Stimulated activated memory B cell treated with anti-CD40 and anti-IgM and Interleukin-4, amounts not matched to agents 10 μg/mL and 1 μg/mL and 100 μg/mL, for 72 hours (primary cell): Measurements from ENCODE around the gene LY6G6C.
"Not testable (repeated sequence)": the region's sequence is repeated elsewhere in the genome, so short reads cannot be mapped to it uniquely, and the experiment has no call there.

Experiments
- ATAC-seq: fragments of 150-1000 bp; cut with Tn5 transposase; 2 replicates; pipeline ENCODE4 v1.10.0; 2021
- H3K27ac Mint-ChIP-seq: one replicate; pipeline ENCODE4 v1.8.0; 2022; ENCODE audit warnings: mild to moderate bottlenecking, mixed read lengths
- H3K27me3 Mint-ChIP-seq: one replicate; pipeline ENCODE4 v1.8.0; 2022; ENCODE audit warnings: mixed read lengths
- H3K36me3 Mint-ChIP-seq: one replicate; pipeline ENCODE4 v1.8.0; 2022; ENCODE audit warnings: mixed read lengths
- H3K4me1 Mint-ChIP-seq: one replicate; pipeline ENCODE4 v1.8.0; 2022; ENCODE audit warnings: mixed read lengths
- H3K4me3 Mint-ChIP-seq: one replicate; pipeline ENCODE4 v1.8.0; 2022; ENCODE audit warnings: mild to moderate bottlenecking, moderate library complexity, mixed read lengths
- H3K9me3 Mint-ChIP-seq: one replicate; pipeline ENCODE4 v1.8.0; 2022; ENCODE audit warnings: mixed read lengths

The LY6G6C gene

DNA sequence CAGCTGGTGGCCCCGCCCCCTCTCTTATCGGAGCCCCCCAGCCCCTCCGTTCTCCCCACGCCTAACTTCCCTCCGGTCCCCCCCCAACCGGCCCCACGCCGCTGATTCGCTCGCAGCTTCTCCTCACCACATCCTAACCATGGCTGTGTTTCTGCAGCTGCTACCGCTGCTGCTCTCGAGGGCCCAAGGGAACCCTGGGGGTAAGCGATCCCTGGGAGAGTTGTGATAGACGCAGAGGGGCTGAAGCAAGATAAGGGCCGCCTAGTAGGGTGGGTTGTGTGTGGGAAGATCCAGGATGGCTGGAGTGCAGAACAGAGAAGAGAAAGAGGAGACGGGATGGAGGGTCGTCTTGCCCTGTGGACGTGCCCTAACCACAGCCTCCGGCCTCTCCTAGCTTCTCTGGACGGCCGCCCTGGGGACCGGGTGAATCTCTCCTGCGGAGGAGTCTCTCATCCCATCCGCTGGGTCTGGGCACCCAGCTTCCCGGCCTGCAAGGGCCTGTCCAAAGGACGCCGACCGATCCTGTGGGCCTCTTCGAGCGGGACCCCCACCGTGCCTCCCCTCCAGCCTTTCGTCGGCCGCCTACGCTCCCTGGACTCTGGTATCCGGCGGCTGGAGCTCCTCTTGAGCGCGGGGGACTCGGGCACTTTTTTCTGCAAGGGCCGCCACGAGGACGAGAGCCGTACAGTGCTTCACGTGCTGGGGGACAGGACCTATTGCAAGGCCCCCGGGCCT is 1.9 kb upstream of the LY6G6C start, which contains the start of gene MPIG6B:
Gene MPIG6B (plus strand): TSS at position 129 of the 735 bp plus-strand sequence. CDS start 11 bp downstream, at position 140.
- Mint-ChIP-seq H3K9me3 (no peaks in the 10 kb centered on the region), H3K4me3 (peak within 1 kb of the TSS; percentile 8), H3K27ac (peak within 1 kb of the TSS; percentile 63), H3K36me3 (peaks cover 25% of the 10 kb centered on the region), H3K27me3 (no peaks in the 10 kb centered on the region), H3K4me1 (peaks cover 41% of the 10 kb centered on the region)
- no peak for ATAC-seq

DNA sequence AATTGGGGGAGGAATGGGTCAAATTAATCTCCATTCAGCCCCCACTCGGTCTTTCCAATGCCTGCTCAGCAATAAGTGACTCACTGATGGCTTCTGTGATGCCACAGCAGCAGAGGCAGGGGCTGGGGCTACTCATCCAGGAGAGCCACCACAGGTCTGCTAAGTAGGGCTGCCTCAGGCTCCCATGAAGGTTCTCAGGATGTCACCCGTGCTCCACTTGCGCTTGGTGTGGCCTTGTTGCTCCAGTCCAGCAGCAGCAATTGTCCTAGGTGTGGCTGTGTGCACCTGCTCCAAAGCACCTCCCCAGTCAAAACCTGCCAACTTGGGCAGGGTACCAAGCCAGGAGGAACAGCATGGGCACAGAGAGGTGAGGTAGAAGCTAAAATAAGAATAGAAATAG is 627 bp upstream of the LY6G6C start:
- H3K36me3 Mint-ChIP-seq = peaks cover 23% of the 10 kb centered on the region
- ATAC-seq = no peak
- H3K4me1 Mint-ChIP-seq = peaks cover 29% of the 10 kb centered on the region
- H3K27ac Mint-ChIP-seq = no peak overlapping the region
- H3K4me3 Mint-ChIP-seq = no peak overlapping the region
- no peaks in the 10 kb centered on the region for H3K9me3 Mint-ChIP-seq
- H3K27me3 Mint-ChIP-seq = no peaks in the 10 kb centered on the region

GRCh38 chr6:31720196-31720770 is 1.3 kb downstream of the LY6G6C start:
- Mint-ChIP-seq H3K27ac (peak overlapping the region; percentile 1), H3K36me3 (peaks cover 4% of the 10 kb centered on the region)

DNA sequence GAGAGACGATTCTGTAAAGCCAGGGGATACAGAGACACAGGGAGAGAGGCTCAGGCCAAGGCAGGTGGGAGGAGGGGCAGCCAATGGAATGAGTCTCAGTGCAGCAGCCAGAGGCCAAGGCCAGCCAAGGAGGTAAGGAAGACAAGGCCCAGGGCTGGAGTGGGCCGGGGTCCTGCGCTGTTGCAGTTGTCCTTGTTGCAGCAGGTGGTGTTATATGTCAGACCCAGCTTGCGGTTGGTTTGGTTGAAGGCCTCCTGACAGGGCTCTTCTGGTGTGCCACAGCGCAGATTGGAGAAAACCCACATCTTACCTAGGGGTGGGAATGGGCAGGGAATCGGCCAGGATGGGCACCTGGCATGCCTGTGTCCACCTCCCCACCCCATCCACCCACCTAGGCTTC is 2.5 kb downstream of the LY6G6C start:
- no peaks in the 10 kb centered on the region for H3K36me3 Mint-ChIP-seq
- no peaks in the 10 kb centered on the region for H3K9me3 Mint-ChIP-seq
- no peak overlapping the region for H3K27ac Mint-ChIP-seq
- H3K4me1 Mint-ChIP-seq = peaks cover 10% of the 10 kb centered on the region
- no peak overlapping the region for H3K4me3 Mint-ChIP-seq
- no peak for ATAC-seq
- H3K27me3 Mint-ChIP-seq = no peaks in the 10 kb centered on the region

More at GRCh38 chr6:31720196-31720770, 1.3 kb downstream of the LY6G6C start:
- H3K4me3 Mint-ChIP-seq = no peak overlapping the region
- no peaks in the 10 kb centered on the region for H3K9me3 Mint-ChIP-seq
- peaks cover 11% of the 10 kb centered on the region for H3K4me1 Mint-ChIP-seq
- no peak for ATAC-seq
- H3K27me3 Mint-ChIP-seq = no peaks in the 10 kb centered on the region

DNA sequence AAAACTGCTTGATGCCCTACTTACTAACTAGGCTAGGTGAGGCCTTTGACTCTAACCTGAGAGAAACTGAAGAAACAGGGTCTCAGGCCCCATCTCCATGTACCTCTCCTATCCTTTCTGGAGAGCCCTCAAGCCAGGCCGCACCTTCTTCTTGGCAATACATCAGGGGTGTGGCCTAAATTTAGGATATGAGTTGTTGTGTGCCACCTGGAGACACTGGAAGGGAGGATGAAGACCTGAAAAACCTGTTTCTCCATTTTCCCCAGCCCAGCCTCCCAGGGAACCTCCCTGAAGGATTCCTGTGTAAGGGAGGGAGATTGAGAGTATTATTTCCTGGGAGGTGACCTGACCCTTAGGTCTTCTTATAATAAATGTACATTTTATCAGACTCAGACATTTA is 3.3 kb downstream of the LY6G6C start:
- no peaks in the 10 kb centered on the region for H3K9me3 Mint-ChIP-seq
- ATAC-seq = no peak
- H3K27ac Mint-ChIP-seq = no peak overlapping the region
- peaks cover 3% of the 10 kb centered on the region for H3K4me1 Mint-ChIP-seq
- no peaks in the 10 kb centered on the region for H3K36me3 Mint-ChIP-seq
- H3K27me3 Mint-ChIP-seq = no peaks in the 10 kb centered on the region
- no peak overlapping the region for H3K4me3 Mint-ChIP-seq

- Mint-ChIP-seq H3K36me3 (no peaks in the 10 kb centered on the region), H3K4me3 (no peak overlapping the region)
- no peak for ATAC-seq
These were observed 3.9 kb downstream of the LY6G6C start for GRCh38 chr6:31717499-31718222.

GRCh38 chr6:31715022-31715958 is 6.3 kb downstream of the LY6G6C start, which contains the start of gene LY6G6D:
LY6G6D (plus strand) TSS chr6:31715348; CDS start chr6:31715356, 8 bp downstream.
- H3K4me1 Mint-ChIP-seq = peaks cover 23% of the 10 kb centered on the region
- ATAC-seq = no peak
- H3K9me3 Mint-ChIP-seq = no peaks in the 10 kb centered on the region
- H3K4me3 Mint-ChIP-seq = no peak within 1 kb of the TSS
- H3K27me3 Mint-ChIP-seq = no peaks in the 10 kb centered on the region
- H3K36me3 Mint-ChIP-seq = no peaks in the 10 kb centered on the region
- no peak within 1 kb of the TSS for H3K27ac Mint-ChIP-seq

More at GRCh38 chr6:31717499-31718222, 3.9 kb downstream of the LY6G6C start:
- H3K27me3 Mint-ChIP-seq = no peaks in the 10 kb centered on the region
- H3K9me3 Mint-ChIP-seq = no peaks in the 10 kb centered on the region
- no peaks in the 10 kb centered on the region for H3K4me1 Mint-ChIP-seq
- H3K27ac Mint-ChIP-seq = no peak overlapping the region

GRCh38 chr6:31713991-31714684 is 7.4 kb downstream of the LY6G6C start:
- Mint-ChIP-seq H3K36me3 (no peaks in the 10 kb centered on the region), H3K9me3 (no peaks in the 10 kb centered on the region), H3K27me3 (no peaks in the 10 kb centered on the region), H3K4me1 (peaks cover 23% of the 10 kb centered on the region), H3K27ac (no peak overlapping the region), H3K4me3 (no peak overlapping the region)
- no peak for ATAC-seq

DNA sequence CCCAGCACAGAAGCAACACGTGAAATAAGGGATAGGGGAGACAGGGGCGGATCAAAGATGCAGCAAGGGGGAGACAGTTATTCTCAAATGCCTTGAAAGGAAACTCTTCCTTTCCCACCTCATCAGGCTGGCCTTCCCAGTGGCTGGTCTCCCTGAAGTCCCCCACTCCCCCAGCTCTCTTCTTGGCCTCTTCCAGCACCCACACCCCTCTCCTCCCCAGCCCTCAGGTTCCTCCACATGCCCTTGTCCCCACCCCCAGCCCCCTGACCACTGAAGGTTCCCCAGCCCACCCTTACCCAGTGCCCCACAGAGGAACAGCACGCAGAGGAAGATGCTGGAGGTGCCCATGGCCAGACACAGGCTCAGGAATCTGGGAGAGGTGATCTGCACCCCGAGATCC is 8.1 kb downstream of the LY6G6C start:
- Mint-ChIP-seq H3K27ac (no peak overlapping the region), H3K9me3 (no peaks in the 10 kb centered on the region), H3K36me3 (no peaks in the 10 kb centered on the region), H3K4me3 (no peak overlapping the region), H3K4me1 (peaks cover 23% of the 10 kb centered on the region), H3K27me3 (no peaks in the 10 kb centered on the region)
- ATAC-seq = no peak

DNA sequence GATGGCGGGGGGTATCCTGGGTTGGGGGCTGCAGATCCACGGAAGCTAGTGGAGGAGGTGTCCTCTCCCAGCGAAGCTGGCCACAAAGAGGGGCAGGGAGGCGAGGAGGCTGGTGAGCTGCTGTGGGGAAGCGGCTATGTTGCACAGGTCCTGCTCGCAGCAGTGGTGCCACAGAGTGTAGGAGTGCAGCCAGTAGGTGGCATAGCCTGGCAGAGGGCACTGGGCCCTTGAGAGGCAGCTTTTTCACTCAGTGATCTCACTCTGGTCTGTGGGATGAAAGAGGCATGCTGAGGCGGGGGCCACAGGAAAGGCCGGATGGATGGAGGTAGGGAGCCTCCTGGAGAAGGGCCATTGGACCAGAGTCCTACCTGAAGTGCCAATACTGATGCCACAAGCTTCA is 9.2 kb downstream of the LY6G6C start:
- H3K27ac Mint-ChIP-seq = no peak overlapping the region
- H3K4me1 Mint-ChIP-seq = peaks cover 23% of the 10 kb centered on the region
- peak; percentile 70 for ATAC-seq
- no peaks in the 10 kb centered on the region for H3K27me3 Mint-ChIP-seq
- no peak overlapping the region for H3K4me3 Mint-ChIP-seq
- no peaks in the 10 kb centered on the region for H3K36me3 Mint-ChIP-seq
- no peaks in the 10 kb centered on the region for H3K9me3 Mint-ChIP-seq

DNA sequence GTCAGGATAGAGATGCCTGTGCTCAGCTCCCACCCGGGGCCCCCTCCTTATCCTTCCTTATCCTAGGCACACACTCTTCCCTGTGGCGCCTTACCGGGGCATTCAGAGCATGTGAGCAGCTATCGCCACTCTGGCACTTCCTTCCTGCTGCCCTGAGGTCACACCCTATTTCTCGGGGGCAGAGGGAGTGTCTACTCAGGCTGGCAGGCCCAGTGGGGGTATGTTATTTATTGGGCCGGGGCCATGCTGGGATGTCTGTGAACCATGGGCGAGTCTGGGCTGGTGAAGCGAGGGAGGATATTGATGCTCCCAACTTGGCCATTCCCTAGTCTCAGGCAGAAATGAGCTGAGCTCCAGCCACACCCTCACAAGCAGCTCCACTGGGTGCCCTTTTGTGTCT is 10.3 kb downstream of the LY6G6C start:
- Mint-ChIP-seq H3K36me3 (no peaks in the 10 kb centered on the region), H3K4me1 (peaks cover 23% of the 10 kb centered on the region), H3K4me3 (no peak overlapping the region), H3K27ac (peak overlapping the region; percentile 56), H3K9me3 (no peaks in the 10 kb centered on the region), H3K27me3 (no peaks in the 10 kb centered on the region)
- ATAC-seq = no peak

DNA sequence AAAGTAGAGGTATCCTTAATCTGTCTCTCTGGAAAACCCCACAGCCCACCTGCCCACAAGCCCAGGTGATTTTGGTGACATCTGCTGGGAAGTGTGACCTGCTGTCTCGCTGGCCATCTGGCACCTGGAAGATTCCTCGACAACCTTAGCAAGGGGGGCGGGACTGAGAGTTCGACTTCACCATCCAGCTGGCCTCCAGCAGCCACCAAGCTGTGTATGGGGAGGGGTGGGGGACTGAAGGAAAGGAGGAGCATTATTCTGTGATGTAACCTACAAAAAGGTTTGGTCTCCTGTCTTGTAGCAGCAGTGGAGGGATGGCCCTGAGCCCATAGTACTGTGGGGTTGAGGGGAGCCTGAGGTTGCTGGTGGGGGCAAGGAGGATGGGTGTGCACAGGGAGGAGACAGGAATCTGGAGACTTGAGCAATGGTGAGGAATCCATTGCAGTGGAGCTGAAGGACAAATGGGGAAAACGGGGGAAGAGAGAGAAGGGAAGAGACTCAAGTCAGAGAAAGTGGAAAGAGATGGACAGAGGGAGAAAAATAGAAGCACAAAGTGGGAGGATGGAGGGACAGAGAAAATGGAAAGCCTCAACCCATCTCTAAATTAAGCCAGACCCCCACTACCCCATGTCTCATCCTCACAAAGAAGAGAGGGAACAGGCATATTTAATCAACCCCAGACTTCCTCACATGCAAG is 10.9 kb downstream of the LY6G6C start:
- no peaks in the 10 kb centered on the region for H3K9me3 Mint-ChIP-seq
- ATAC-seq = no peak
- H3K4me1 Mint-ChIP-seq = peaks cover 23% of the 10 kb centered on the region
- no peaks in the 10 kb centered on the region for H3K27me3 Mint-ChIP-seq
- no peaks in the 10 kb centered on the region for H3K36me3 Mint-ChIP-seq
- peak overlapping the region; percentile 3 for H3K4me3 Mint-ChIP-seq
- H3K27ac Mint-ChIP-seq = peak overlapping the region; percentile 56

DNA sequence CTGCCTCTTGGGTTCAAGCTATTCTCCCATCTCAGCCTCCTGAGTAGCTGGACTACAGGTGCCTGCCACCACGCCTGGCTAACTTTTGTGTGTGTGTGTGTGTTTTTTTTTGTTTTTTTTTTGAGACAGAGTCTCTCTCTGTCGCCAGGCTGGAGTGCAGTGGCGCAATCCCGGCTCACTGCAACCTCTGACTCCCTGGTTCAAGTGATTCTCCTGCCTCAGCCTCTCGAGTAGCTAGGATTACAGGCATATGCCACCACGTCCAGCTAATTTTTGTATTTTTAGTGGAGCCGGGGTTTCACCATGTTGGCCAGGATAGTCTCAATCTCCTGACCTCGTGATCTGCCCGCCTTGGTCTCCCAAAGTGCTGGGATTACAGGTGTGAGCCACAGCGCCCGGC is 12.4 kb downstream of the LY6G6C start:
- H3K36me3 Mint-ChIP-seq, ATAC-seq, H3K27ac Mint-ChIP-seq, H3K4me3 Mint-ChIP-seq, H3K27me3 Mint-ChIP-seq, H3K9me3 Mint-ChIP-seq: not testable (repeated sequence)
- H3K4me1 Mint-ChIP-seq = peaks cover 23% of the 10 kb centered on the region

- no peaks in the 10 kb centered on the region for H3K9me3 Mint-ChIP-seq
- no peak for ATAC-seq
- no peak overlapping the region for H3K4me3 Mint-ChIP-seq
- no peaks in the 10 kb centered on the region for H3K27me3 Mint-ChIP-seq
- no peak overlapping the region for H3K27ac Mint-ChIP-seq
- peaks cover 23% of the 10 kb centered on the region for H3K4me1 Mint-ChIP-seq
- H3K36me3 Mint-ChIP-seq = no peaks in the 10 kb centered on the region
These were observed 13.3 kb downstream of the LY6G6C start for GRCh38 chr6:31708224-31708623.
